Measurements from ENCODE around the gene PRR12. TPM values are rescaled to one million over a fixed set of nuclear protein-coding genes. Genes with fewer than 3 reads are reported as not detected.

Gene PRR12
- total RNA-seq, 1 donor = 2.2 TPM

DNA sequence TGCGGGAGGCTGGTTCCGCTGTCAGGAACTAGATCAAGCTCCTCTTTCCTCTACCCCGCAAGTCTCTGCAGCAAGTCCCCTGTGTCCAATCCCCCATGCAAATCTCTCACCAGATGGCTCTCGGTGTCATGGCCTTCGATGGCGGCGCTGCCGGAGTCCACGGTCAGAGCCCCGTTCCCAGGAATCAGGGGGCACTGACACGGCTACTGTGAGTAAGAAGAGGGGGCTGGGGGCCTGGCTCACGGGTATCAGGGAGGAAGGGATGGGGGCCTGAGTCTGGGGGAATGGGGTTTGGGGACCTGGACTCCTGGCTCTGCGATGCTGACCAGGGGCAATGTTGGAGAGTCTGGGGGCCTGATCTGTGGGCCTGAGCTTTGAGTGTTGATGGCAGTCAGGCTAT lies 55.0 kb downstream of the PRR12 start:
- Histone ChIP-seq H4K20me1 (ENCODE audit: insufficient read depth, low read length) (peaks cover 54% of the 10 kb centered on the region), H3K4me1 (ENCODE audit: insufficient read depth, low read length) (peaks cover 20% of the 10 kb centered on the region)

GRCh38 chr19:49646586-49646985 lies 55.6 kb downstream of the PRR12 start:
- Histone ChIP-seq H3K4me3 (ENCODE audit: insufficient read depth, low read length) (no peak overlapping the region), H3K4me1 (ENCODE audit: insufficient read depth, low read length) (peaks cover 14% of the 10 kb centered on the region), H3K27ac (ENCODE audit: low read depth, low read length) (no peak overlapping the region), H3K4me2 (ENCODE audit: insufficient read depth, low read length) (no peak overlapping the region), H3K36me3 (ENCODE audit: insufficient read depth, low read length) (peaks cover 49% of the 10 kb centered on the region), H4K20me1 (ENCODE audit: insufficient read depth, low read length) (peaks cover 54% of the 10 kb centered on the region), H3K27me3 (ENCODE audit: insufficient read depth, low read length) (no peaks in the 10 kb centered on the region), H3K79me2 (ENCODE audit: insufficient read depth, low read length) (peaks cover 74% of the 10 kb centered on the region), H2AFZ (ENCODE audit: low read length) (no peak overlapping the region), H3K9me3 (ENCODE audit: low read depth, low read length) (no peaks in the 10 kb centered on the region)
- no peak for TF ChIP-seq CTCF (IDR thresholded peaks at IDR 0.05; ENCODE audit: extremely low read depth, low read depth, low read length)
- DNase-seq (ENCODE audit: insufficient read length, low spot score, missing footprints) = no peak

More for the DNA sequence above, 55.0 kb downstream of the PRR12 start:
- Histone ChIP-seq H2AFZ (ENCODE audit: low read length) (no peak overlapping the region), H3K27ac (ENCODE audit: low read depth, low read length) (no peak overlapping the region), H3K79me2 (ENCODE audit: insufficient read depth, low read length) (peaks cover 74% of the 10 kb centered on the region), H3K4me3 (ENCODE audit: insufficient read depth, low read length) (no peak overlapping the region), H3K4me2 (ENCODE audit: insufficient read depth, low read length) (no peak overlapping the region), H3K27me3 (ENCODE audit: insufficient read depth, low read length) (no peaks in the 10 kb centered on the region), H3K36me3 (ENCODE audit: insufficient read depth, low read length) (peaks cover 49% of the 10 kb centered on the region), H3K9me3 (ENCODE audit: low read depth, low read length) (no peaks in the 10 kb centered on the region)
- no peak for TF ChIP-seq CTCF (IDR thresholded peaks at IDR 0.05; ENCODE audit: extremely low read depth, low read depth, low read length)
- no peak for DNase-seq (ENCODE audit: insufficient read length, low spot score, missing footprints)

DNA sequence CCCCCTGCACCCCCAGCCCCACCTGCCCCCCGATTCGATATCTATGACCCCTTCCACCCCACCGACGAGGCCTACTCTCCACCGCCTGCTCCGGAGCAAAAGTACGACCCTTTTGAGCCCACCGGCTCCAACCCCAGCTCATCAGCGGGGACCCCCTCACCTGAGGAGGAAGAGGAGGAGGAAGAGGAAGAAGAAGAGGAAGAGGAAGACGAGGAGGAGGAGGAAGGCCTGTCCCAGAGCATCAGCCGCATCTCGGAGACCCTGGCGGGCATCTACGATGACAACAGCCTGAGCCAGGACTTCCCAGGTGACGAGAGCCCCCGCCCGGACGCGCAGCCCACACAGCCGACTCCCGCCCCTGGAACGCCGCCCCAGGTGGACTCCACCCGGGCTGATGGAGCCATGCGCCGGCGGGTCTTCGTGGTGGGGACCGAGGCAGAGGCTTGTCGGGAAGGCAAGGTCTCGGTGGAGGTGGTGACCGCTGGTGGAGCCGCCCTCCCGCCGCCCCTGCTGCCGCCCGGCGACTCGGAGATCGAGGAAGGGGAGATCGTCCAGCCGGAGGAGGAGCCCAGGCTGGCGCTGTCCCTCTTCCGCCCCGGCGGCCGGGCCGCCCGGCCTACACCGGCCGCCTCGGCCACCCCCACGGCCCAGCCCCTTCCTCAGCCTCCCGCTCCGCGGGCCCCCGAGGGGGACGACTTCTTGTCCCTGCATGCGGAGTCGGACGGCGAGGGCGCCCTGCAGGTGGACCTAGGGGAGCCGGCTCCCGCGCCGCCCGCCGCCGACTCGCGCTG lies 60.2 kb downstream of the PRR12 start:
- no peaks in the 10 kb centered on the region for H3K4me1 ChIP-seq (ENCODE audit: insufficient read depth, low read length)
- H2AFZ ChIP-seq (ENCODE audit: low read length) = no peak overlapping the region
- H3K27ac ChIP-seq (ENCODE audit: low read depth, low read length) = no peak overlapping the region
- no peak for TF ChIP-seq CTCF (IDR thresholded peaks at IDR 0.05; ENCODE audit: extremely low read depth, low read depth, low read length)
- peaks cover 61% of the 10 kb centered on the region for H3K36me3 ChIP-seq (ENCODE audit: insufficient read depth, low read length)
- H3K4me2 ChIP-seq (ENCODE audit: insufficient read depth, low read length) = no peak overlapping the region
- DNase-seq (ENCODE audit: insufficient read length, low spot score, missing footprints) = no peak
- no peaks in the 10 kb centered on the region for H3K27me3 ChIP-seq (ENCODE audit: insufficient read depth, low read length)
- H4K20me1 ChIP-seq (ENCODE audit: insufficient read depth, low read length) = peaks cover 30% of the 10 kb centered on the region
- no peaks in the 10 kb centered on the region for H3K9me3 ChIP-seq (ENCODE audit: low read depth, low read length)
- H3K79me2 ChIP-seq (ENCODE audit: insufficient read depth, low read length) = peaks cover 51% of the 10 kb centered on the region
- no peak overlapping the region for H3K4me3 ChIP-seq (ENCODE audit: insufficient read depth, low read length)

DNA sequence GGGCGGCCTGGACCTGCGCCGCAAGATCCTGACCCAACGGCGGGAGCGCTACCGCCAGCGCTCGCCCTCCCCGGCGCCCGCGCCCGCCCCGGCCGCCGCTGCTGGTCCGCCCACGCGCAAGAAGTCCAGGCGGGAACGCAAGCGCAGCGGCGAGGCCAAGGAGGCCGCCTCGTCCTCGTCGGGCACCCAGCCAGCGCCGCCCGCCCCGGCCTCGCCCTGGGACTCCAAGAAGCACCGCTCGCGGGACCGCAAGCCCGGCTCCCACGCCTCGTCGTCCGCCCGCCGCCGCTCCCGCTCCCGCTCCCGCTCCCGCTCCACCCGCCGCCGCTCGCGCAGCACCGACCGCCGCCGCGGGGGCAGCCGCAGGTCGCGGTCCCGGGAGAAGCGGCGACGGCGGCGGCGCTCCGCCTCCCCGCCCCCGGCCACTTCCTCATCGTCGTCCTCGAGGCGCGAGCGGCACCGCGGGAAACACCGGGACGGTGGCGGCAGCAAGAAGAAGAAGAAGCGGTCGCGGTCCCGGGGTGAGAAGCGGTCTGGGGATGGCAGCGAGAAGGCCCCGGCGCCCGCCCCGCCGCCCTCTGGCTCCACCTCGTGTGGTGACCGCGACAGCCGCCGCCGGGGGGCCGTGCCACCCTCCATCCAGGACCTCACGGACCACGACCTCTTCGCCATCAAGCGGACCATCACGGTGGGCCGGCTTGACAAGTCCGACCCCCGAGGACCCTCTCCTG lies 61.0 kb downstream of the PRR12 start:
- no peak for DNase-seq (ENCODE audit: insufficient read length, low spot score, missing footprints)
- no peak overlapping the region for H3K4me3 ChIP-seq (ENCODE audit: insufficient read depth, low read length)
- H4K20me1 ChIP-seq (ENCODE audit: insufficient read depth, low read length) = peaks cover 26% of the 10 kb centered on the region
- H3K4me1 ChIP-seq (ENCODE audit: insufficient read depth, low read length) = no peaks in the 10 kb centered on the region
- no peak overlapping the region for H3K4me2 ChIP-seq (ENCODE audit: insufficient read depth, low read length)
- H3K9me3 ChIP-seq (ENCODE audit: low read depth, low read length) = no peaks in the 10 kb centered on the region
- H3K79me2 ChIP-seq (ENCODE audit: insufficient read depth, low read length) = peaks cover 44% of the 10 kb centered on the region
- H3K36me3 ChIP-seq (ENCODE audit: insufficient read depth, low read length) = peaks cover 61% of the 10 kb centered on the region
- H2AFZ ChIP-seq (ENCODE audit: low read length) = no peak overlapping the region
- H3K27me3 ChIP-seq (ENCODE audit: insufficient read depth, low read length) = no peaks in the 10 kb centered on the region
- no peak overlapping the region for H3K27ac ChIP-seq (ENCODE audit: low read depth, low read length)
- no peak for TF ChIP-seq CTCF (IDR thresholded peaks at IDR 0.05; ENCODE audit: extremely low read depth, low read depth, low read length)

Measured in osteoblast (primary cell).